Stimulated activated CD4-positive, alpha-beta T cell treated with anti-CD3 and anti-CD28 coated beads, Interleukin-15, amount 100 ng/mL, for 1 hour (primary cell): ENCODE results near the gene ARG2.
A peak's percentile ranks its signal among the peaks of the same experiment; 100 is the strongest.

Experiments
- DNase-seq, 2 donors: peaks; one replicate each; pipeline ENCODE4 v3.0.0-alpha.2; 2020; ENCODE audit warnings: low read depth in 1 of 2, low spot score in 1 of 2

ARG2 gene

DNA sequence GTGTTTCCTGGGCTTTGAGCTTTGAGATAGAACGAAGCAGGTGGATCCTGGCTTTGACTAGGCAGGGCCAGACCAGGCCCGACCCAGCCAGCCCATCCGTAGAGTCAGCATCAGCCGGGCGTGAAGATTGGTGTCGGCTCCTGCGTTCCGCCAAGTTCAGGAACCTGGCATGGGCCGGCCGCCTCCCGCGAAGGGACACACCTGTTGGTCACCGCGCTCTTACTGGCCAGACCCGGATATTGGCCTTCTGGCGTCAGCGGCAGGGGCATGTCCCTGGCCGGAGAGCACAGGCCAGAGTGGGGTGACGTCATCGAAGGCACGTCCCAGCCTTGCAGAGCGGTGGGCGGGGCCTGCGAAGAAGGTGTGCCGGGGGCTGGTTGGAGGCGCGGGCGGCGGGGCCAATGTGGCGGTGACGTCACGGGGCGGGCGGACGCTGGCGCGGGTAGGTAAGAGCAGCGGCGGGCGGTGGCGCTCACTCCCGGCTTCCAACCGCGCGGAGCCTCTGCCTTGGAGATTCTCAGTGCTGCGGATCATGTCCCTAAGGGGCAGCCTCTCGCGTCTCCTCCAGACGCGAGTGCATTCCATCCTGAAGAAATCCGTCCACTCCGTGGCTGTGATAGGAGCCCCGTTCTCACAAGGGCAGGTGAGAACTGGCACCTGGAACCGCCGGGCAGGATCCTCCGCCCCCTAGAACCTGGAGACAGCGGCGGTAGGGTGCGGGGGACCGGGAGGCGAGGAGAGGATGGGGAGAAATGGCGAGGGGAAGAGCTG, at the start of gene ARG2:
ARG2 (plus strand) TSS at position 475 of the 771 bp plus-strand sequence; CDS start at position 533, 58 bp downstream.
- peak; percentile 90 to 95 for DNase-seq

DNA sequence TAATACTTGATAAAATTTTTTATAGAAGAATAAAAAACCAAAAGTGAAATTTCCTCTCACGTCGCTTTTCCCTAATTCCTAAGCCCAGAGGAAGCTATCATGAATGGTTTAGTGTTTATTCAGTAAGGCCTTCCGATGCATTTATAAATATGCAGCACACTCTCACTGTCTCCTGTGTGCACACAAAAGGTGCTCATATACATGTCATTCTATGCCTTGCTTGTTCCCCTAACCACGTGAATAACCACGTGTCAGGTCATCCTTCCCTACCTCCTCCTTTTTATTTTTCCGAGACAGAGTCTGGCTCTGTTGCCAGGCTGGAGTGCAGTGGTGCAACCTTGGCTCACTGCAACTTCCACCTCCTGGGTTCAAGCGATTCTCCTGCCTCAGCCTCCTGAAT, 49.3 kb upstream of the ARG2 start:
- no peak for DNase-seq

DNA sequence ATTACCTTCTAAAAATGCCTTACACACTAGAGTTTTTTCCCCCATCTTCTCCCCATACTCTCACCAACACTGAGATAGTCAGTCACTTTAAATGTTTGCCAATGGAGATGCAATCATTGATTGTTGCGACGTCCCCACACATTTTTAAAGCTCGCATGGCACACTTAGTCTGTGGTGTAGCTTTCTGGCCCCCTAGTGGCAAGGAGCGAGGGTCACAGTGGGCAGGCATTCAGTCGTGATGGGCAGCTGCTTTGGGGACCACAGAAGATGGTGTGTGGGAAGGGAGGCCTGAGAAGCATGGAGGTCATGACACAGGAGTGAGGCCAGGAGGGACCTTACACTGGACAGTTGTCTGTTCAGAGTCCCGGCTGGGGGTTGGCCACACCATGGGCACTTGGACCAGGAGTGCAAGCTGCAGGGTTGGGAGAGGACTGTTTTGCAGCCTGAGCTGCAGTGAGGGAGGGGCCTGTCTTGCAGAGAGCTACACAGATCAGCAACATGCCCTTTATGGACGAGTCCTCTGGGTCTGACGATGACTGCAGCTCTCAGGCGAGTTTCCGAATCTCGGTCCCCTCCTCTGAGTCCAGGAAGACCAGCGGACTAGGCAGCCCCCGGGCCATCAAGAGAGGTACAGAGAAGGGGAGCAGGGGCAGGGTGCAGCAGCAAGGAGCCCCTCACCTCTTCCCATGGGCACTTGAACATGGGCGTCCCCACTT, 48.3 kb upstream of the ARG2 start:
- DNase-seq, result peak; percentile 40 to 50

DNA sequence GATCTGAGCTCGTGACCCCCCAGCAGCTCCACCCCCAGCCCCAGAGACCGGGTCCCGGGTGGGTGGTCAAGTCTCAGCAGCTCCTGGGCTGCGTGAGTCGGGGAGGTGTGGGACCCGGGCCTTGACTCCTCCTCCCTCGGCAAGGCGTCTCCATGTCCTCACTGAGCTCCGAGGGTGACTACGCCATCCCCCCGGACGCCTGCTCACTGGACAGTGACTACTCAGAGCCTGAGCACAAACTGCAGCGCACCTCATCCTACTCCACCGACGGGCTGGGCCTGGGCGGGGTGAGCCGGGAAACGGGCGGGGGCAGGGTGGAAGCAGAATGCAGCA, 47.8 kb upstream of the ARG2 start:
- no peak for DNase-seq

DNA sequence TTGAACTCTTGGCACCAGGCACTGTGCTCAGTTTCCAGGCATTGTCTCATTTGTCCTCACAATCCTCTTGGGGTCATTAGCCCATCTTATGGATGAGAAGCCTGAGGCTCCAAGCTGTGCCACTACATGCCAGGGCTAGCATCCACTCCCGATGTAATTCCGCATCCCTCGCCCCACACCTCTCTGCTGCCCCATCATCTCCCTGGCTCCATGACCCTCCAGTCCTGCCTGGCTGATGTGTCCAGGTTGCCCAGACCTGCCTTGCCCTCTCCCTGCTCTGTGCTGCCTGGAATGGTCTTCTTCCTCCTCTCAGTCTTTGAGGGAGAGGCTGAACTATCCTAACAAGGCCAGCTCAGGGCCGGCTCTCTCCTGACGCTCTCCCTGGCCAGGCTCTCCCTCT, 47.1 kb upstream of the ARG2 start:
- DNase-seq, result no peak

DNA sequence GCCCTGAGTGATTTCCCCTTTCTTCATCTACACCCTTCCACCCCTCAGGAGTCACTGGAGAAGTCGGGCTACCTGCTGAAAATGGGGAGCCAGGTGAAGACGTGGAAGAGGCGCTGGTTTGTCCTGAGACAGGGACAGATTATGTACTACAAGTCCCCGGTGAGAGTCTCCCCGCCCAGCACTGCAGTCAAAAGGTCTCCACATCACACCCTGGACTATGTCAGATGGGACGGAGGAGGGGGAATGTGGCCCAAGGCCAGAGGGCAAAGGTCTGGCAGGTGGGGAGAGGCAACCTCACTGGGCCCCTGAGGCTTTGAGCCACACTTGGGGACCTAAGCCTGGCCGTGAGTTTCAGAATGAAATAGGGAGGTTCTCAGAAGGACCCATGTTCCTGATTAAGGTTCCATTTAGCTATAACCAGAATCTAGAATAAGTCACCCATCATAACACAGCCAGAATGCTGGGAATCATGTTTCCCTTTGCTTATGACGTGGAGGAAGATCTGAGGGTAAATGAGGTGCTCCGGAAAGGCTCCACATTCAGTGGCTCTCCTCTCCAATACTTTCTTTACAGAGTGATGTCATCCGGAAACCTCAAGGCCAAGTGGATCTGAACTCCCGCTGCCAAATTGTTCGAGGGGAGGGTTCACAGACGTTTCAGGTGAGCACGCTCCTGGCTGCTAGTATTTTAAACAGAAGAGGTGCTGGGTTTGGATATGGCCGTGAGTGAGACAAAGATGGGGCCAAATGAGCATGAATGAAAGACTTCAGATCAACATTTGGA, 46.3 kb upstream of the ARG2 start:
- DNase-seq, result no peak

DNA sequence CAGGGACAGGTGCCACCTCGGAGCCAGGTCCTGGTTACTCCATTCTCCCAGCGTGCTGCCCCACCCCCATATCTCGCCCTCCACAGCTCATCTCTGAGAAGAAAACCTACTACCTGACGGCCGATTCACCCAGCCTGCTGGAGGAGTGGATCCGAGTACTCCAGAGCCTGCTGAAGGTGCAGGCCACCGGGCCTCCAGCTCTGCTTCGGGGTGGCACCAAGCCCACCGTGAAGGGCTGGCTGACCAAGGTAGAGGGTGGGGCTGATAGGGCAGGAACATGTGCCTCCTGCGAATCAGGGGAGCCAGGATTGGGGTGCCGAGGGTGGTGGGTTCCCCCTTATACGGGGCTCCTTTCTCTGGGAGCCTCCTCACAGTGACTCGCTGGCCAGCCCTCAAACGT, 45.6 kb upstream of the ARG2 start:
- DNase-seq, result no peak

DNA sequence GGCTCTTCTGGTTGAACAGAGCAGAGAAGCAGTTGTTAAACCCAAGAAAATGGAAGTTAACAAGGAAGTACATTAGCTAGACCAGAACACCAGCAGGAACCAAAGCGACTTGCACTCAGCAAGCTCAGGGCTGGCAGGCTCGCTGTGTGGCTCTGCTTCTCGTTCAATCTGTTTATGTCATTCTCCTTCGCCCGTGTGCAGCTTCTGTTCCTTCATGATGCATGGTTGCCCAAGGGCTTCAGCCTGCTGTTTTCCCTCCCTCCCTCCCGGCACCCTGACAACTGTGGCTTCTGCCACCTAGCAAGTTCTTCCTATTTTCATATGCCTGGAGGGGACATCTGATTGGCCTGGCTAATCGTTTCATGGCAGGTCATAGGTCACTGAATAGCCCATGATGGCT, 44.9 kb upstream of the ARG2 start:
- no peak for DNase-seq

DNA sequence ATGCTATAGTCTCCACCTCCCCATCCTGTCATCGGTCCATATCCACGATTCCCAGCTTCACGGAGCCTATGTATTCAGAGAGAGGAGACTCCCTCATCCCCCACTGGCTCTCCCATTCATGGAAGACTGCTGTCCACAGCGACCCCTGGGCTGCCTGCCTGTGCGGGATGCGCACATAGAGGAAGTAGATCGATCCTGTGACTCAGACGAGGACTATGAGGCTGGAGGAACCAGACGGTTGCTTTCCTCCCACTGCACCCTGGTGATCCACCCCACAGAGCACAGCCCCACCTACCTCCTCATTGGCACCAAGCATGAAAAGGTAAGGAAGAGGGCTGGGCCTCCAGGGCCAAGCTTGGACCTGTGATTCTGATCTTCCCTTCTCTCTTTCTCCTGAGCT, 44.0 kb upstream of the ARG2 start:
- no peak for DNase-seq

DNA sequence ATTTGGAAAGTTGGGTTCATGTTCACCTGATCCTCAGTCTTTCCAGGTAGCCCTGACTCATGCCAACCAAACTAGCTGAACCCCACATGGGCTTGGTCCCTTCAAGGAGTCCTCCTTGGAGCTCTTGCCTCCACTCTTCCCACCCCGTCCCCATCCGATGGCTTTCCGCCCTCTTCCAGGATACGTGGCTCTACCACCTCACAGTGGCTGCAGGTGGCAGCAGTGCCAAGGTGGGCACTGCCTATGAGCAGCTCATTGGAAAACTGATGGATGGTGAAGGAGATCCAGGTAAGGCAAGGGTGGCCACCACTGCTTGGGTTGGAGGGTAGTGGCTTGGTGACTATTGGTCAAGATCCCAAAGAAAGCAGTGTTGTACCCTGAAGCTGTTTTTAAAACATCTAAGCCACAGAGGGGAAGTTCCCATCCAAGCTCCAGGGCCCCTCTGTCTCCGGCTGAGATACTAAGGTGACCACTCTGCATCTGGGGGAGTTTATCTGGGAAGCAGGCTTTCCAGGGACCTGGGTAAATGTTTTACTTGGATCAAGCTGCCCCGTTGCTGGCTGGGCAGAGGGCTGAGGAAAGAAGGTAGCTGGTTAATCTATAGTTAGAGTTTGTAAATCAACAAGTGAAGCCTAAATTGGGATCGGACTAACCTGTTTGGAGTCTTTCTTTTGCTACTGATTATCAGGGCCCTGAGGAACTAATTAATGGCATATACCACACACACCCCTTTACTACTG, 43.3 kb upstream of the ARG2 start:
- DNase-seq, result no peak

DNA sequence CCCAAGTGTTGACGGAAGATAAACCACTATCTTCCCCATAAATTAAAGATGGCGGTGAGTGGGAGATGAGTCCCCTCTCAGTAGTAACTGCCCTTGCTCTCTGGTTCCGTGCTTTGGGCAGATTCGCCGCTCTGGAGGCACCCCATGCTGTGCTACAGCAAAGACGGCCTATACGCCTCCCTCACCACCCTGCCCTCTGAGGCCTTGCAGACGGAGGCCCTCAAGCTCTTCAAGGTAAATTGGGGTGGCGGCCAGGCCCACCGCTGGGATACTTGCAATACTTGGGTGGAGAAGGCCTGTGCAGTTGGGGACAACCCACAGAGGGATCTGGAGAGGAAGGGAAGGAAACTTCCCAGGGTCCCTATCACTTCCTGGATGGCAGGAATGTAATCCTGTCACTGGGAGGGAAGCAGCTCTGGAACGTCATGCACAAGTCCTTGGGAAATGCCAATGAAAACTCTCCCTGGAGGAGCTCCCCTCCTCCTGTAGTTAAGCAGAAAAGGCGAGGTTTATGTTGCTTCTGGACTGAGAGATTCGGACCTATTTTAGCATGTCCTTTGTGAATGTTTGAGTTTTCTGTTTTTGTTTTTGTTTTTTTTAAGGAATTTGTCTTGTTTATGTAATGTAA, 42.4 kb upstream of the ARG2 start:
- DNase-seq, result no peak

DNA sequence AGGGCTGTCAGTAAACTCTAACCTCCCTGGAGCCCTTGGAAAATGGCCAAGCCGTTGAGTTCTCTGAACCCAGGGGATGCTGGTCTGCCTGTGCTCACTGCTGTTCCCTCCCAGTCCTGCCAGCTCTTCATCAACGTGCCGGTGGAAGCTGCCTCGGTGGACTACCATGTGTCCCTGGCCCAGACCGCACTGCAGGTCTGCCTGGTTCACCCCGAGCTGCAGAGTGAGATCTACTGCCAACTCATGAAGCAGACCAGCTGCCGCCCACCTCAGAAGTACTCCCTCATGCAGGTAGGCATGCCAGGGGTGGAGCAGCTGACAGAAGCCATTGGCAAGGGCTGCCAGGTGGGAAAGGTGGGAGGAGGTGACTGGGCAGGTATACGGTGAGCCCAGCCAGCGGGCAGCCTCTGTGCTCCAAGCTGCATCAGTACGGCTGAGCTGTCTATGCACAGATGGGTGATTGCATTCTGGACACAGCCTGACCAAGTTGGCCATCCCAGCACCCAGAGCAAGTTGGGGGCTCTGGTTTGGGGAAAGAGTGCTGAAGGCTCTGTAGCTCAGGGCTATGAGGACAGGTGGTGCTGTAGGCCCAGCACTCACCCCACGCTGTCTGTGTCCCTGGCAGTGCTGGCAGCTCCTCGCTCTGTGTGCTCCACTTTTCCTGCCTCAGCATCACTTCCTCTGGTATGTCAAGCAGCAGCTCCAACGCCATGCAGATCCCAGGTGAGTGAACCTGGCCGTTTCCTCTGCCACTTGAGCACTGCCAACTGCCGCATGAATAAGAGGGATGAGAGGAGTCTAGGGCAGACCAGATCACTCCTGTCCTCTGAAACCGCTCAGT, 41.6 kb upstream of the ARG2 start:
- DNase-seq, result no peak

DNA sequence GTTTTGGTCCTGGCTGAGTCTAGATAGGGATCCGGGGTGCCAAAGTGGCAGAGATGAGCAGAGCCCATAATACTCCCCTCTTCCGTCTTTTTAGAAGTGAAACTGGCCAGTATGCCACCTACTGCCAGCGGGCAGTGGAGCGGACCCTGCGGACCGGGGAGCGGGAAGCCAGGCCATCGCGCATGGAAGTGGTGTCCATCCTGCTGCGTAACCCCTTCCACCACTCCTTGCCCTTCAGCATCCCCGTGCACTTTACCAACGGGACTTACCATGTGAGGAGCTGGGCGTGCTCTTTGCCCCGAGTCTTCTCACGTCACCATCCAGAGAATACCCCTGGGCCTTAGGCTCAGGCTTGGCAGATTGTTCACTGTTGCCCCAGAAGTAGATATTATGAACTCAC, 40.7 kb upstream of the ARG2 start:
- no peak for DNase-seq

DNA sequence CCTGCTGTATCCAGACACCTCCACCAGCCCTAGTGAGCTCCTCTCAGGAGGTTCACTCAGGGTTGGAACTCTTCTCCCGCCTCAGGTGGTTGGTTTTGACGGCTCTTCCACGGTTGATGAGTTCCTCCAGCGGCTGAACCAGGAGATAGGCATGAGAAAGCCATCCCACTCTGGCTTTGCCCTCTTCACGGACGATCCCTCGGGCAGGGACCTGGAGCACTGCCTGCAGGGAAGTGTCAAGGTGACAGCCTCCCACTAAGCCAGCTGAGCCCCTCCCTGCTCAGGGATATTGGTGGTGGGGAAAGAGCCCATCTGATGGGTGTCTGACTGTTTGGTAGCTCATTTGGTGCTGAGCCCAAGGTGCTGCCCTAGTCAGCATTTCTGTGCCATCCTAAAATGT, 40.1 kb upstream of the ARG2 start:
- DNase-seq, result no peak

DNA sequence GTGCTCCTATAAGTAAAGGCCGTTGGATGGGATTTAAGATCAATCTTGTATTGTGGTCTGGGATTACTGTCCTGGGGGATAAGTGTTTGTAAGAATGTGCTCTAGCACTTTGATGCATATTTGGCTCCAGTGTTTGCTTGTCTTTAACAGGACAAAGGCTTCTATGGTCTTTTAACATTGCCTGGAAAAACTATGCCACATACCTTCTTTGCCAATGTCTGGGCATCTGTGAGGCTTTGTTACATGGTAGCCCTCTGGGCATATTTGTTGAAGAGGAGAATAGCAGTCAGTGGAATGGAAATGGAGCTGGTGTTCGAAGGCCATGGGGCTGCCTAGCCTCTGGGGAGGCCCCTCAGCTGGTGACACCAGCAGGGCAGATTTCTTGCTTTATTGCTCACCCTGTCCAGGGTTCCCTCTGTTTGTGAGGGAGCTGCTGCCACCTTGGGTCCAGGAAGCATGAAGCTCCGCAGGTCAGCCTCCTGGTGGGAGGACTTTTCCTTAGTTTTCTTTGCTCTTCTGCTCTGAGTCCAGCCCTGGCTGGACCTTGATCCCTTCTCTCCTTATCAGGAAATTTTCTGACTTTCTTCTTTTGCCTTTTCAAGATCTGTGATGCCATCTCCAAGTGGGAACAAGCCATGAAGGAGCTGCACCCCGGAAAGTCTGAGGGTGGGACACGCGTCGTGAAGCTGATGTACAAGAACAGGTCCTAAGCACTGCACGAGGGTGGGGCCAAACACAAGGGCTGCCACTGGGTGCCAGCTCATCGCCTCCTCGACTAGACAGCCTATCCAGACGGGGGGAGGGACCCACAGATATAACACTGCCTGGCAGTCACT, 39.2 kb upstream of the ARG2 start:
- no peak for DNase-seq

DNA sequence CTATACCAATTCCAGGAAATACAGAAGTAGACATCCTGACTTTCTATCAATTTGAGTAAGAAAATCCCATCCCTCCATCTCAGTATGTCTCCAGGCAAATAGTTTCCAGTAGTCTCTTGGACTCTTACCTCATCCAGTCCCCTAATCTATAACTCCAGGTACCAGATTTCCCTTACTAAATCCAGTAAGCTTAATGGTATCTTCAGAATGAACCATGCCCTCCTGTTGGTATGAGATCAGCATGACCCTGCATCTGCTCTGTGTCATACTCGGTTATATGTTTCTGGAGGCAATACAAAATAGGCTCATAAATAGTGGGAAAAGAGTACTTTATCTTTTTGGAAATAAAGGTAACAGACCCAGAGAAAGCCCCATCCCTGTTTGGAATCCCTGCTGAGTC, 38.1 kb upstream of the ARG2 start:
- DNase-seq, result no peak

DNA sequence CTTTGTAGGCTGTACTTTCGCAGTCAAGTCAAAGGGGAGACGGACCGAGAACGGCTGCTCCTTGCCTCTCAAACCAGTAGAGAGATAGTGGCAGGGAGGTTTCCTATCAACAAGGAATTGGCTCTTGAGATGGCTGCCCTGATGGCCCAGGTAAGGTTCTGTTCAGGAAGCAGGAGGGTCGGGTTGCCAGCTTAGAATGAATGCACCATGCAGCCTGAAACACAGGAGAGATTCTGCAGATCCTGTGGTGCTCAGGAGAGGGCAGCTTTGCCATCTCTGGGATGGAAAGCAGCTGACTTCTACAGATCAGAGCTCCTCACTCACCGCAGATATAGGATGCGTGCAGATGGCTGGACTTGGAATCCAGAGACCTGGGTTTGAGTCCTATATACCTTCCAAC, 37.7 kb upstream of the ARG2 start:
- no peak for DNase-seq

DNA sequence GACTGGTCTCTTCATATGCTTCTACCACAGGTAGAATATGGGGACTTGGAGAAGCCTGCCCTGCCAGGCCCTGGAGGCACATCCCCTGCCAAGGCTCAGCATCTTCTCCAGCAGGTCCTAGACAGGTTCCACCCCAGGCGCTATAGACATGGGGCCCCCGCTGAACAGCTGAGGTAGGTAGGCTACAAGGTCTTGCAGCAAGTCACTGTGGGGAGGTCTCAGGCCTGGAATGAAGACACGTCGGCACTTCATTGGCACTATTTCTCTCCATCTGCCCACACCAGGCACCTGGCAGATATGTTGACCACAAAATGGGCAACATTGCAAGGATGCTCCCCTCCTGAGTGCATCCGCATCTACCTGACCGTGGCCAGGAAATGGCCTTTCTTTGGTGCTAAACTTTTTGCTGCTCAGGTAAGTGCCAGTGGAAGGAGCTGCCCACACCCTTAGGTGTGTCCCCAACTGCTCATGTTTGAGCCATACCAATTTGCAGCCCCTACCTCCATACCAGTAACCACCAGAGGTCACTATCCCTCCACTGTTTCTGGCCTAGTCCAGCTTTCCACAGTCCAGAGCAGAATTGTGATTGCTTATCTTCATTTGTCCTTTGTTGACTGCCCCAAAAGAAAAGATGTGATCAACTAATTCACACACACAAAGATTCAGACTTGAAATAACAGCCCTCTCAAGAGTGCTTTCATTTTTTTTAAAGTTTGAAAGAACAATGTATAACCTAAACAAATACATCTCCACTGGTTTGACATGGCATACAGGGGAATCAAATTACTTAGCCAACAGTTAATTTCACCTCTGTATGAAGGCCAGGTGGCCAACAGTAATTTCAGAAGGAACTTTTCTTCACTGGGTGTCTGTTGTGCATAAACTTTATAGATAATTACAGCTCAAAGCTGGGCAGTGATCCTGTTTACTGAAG, 35.7 kb upstream of the ARG2 start:
- DNase-seq, result no peak
